Panc1 (cell line): Measurements from ENCODE around the gene DIPK1B. TPM values are rescaled to one million over a fixed set of nuclear protein-coding genes. Genes with fewer than 3 reads are reported as not detected.

Experiments
- ATAC-seq: fragments of 200-7000 bp; cut with Tn5 transposase; 2 replicates; pipeline ENCODE4 v1.9.1; 2020; ENCODE audit warnings: mild to moderate bottlenecking, moderate library complexity
- BruUV-seq: library from RNA; stranded (reverse); fragments of 400-500 nt; replicated peaks from 2 replicates; lab custom pipeline; 2021; lab: Mats Ljungman, UMichigan
- CTCF ChIA-PET: fragments of 300-600 bp; sonication (Branson Sonifier 250); formaldehyde crosslinking; loops from one replicate; lab custom pipeline; 2022; ENCODE audit warnings: antibody characterized with exemption; lab: Charles Lee
- POLR2A ChIA-PET: fragments of 300-600 bp; sonication (Branson Sonifier 250); formaldehyde crosslinking; loops from one replicate; lab custom pipeline; 2022; ENCODE audit warnings: antibody characterized with exemption; lab: Charles Lee
- DNase-seq: peaks from one replicate; pipeline ENCODE4 v3.0.0-alpha.2; 2010; ENCODE audit warnings: low read depth, low spot score
- H3K27ac ChIP-seq: 2 replicates; pipeline ENCODE4 v1.5.1; 2011; ENCODE audit warnings: mild to moderate bottlenecking, low read length, inconsistent platforms
- H3K27me3 ChIP-seq: fragments of 200-500 bp; sonication (Bioruptor generic); 2 replicates; pipeline ENCODE4 v1.6.0; 2014; ENCODE audit warnings: low read length, inconsistent platforms; ENCODE audit not compliant: control insufficient read depth, insufficient read depth
- H3K36me3 ChIP-seq: fragments of 200-500 bp; sonication (Bioruptor generic); 2 replicates; pipeline ENCODE4 v1.5.1; 2014; ENCODE audit warnings: inconsistent platforms, mild to moderate bottlenecking, low read length, moderate library complexity; ENCODE audit not compliant: control insufficient read depth, insufficient read depth
- H3K4me1 ChIP-seq: 2 replicates; pipeline ENCODE4 v1.5.1; 2011; ENCODE audit warnings: inconsistent platforms, mild to moderate bottlenecking, low read length, moderate library complexity; ENCODE audit not compliant: control insufficient read depth, insufficient read depth
- H3K4me3 ChIP-seq, 2 experiments: 2 replicates each; pipeline ENCODE4 v1.5.1; 2011 to 2012; ENCODE audit warnings: low read depth in 2 of 2, low read length in 2 of 2, mild to moderate bottlenecking in 2 of 2, inconsistent platforms in 1 of 2, moderate library complexity in 1 of 2
- H3K9me3 ChIP-seq: fragments of 200-500 bp; sonication (Bioruptor generic); 2 replicates; pipeline ENCODE4 v1.5.1; 2014; ENCODE audit warnings: low read depth, mild to moderate bottlenecking, inconsistent platforms, low read length, moderate library complexity; ENCODE audit not compliant: control insufficient read depth, insufficient read depth
- CTCF ChIP-seq: fragments of 450-650 bp; IDR thresholded peaks from 2 replicates; pipeline ENCODE4 v1.5.1; 2017; ENCODE audit warnings: mild to moderate bottlenecking
- POLR2AphosphoS5 ChIP-seq: IDR thresholded peaks from 2 replicates; pipeline ENCODE4 v1.6.1; 2012; ENCODE audit warnings: mild to moderate bottlenecking, low read depth, low read length, moderate library complexity
- REST ChIP-seq, 2 experiments: IDR thresholded peaks; 2 replicates each; pipeline ENCODE4 v1.6.1; 2011 to 2012; ENCODE audit warnings: low read depth in 2 of 2, control low read depth in 1 of 2, low read length in 1 of 2, mild to moderate bottlenecking in 1 of 2, moderate library complexity in 1 of 2; ENCODE audit not compliant: insufficient read depth in 1 of 2
- SIN3A ChIP-seq: IDR thresholded peaks from 2 replicates; pipeline ENCODE4 v1.6.1; 2012; ENCODE audit warnings: low read depth, mild to moderate bottlenecking, low read length, moderate library complexity, borderline replicate concordance; ENCODE audit not compliant: insufficient read depth
- TCF7L2 ChIP-seq: IDR thresholded peaks from 2 replicates; pipeline ENCODE4 v1.6.1; 2011; ENCODE audit warnings: mild to moderate bottlenecking, low read depth, low read length, inconsistent platforms
- in situ Hi-C: cut with HindIII; loops from 2 replicates; pipeline ENCODE4 v1.10.0; 2016; ENCODE audit warnings: low sequenced_read_pairs, low pct_unique_long_range_greater_than_20kb
- intact Hi-C: fragments of 100-400 bp; cut with micrococcal nuclease; formaldehyde crosslinking; loops from one replicate; pipeline ENCODE4 v1.10.0; 2022; ENCODE audit not compliant: unreplicated experiment
- total RNA-seq: library from RNA; stranded (reverse); gene quantifications from one replicate; pipeline ENCODE4 v1.2.1, GENCODE V29; 2021; ENCODE audit not compliant: unreplicated experiment

The DIPK1B gene
- total RNA-seq, 1 experiment from 2014 or later: 10.6 TPM

GRCh38 chr9:136728080-136728547 is 15.7 kb downstream of the DIPK1B start:
- DNase-seq (peak; percentile 20), ATAC-seq (peak; percentile 65)
- Histone ChIP-seq H3K4me3 (peak overlapping the region; percentile 92 to 96), H3K36me3 (peaks cover 14% of the 10 kb centered on the region), H3K27me3 (no peaks in the 10 kb centered on the region), H3K9me3 (no peaks in the 10 kb centered on the region), H3K27ac (peak overlapping the region; percentile 93), H3K4me1 (peaks cover 31% of the 10 kb centered on the region)
- intact Hi-C loops (no loop called here), in situ Hi-C loops (no loop called here)
- ChIA-PET POLR2A (no interaction called here), CTCF (no interaction called here)
- BruUV-seq: no TSS peak
- TF ChIP-seq TCF7L2: no peak; the same call in 1 of the 2 replicates
- TF ChIP-seq REST (IDR thresholded peaks at IDR 0.05; ENCODE audit: insufficient read depth in 1 of 2, low read depth in 2 of 2, low read length in 1 of 2): 0 out of 4 replicates have a peak, but pooled peaks of 1 of the 2 experiments have one; percentile 35
- TF ChIP-seq SIN3A: 0 out of 2 replicates have a peak, but pooled peaks have one; percentile 66
- TF ChIP-seq POLR2AphosphoS5: peak; percentile 98
- TF ChIP-seq CTCF: peak; percentile 93

GRCh38 chr9:136728548-136729123 is 16.3 kb downstream of the DIPK1B start:
- CTCF ChIA-PET: no interaction called here
- Histone ChIP-seq H3K27ac (peak overlapping the region; percentile 74), H3K36me3 (peaks cover 14% of the 10 kb centered on the region), H3K4me3 (peak overlapping the region; percentile 92 to 96), H3K9me3 (no peaks in the 10 kb centered on the region), H3K4me1 (peaks cover 26% of the 10 kb centered on the region), H3K27me3 (no peaks in the 10 kb centered on the region)
- TF ChIP-seq REST (IDR thresholded peaks at IDR 0.05; ENCODE audit: insufficient read depth in 1 of 2, low read depth in 2 of 2, low read length in 1 of 2): no peak
- POLR2A ChIA-PET: no interaction called here
- ATAC-seq (peak; percentile 48), DNase-seq (no peak)
- no TSS peak for BruUV-seq
- in situ Hi-C loops: no loop called here
- intact Hi-C loops: no loop called here
